Heart left ventricle (tissue), 16 donors: ENCODE data around the gene RBL1. TPM values are rescaled to one million over a fixed set of nuclear protein-coding genes. Genes with fewer than 3 reads are reported as not detected.
A peak's percentile ranks its signal among the peaks of the same experiment; 100 is the strongest.

Experiments used
- ATAC-seq, 4 donors: fragments of 200-7000 bp; cut with Tn5 transposase; one replicate each; pipeline ENCODE4 v1.9.1; 2020 to 2022; ENCODE audit warnings: moderate library complexity in 4 of 4, mild to moderate bottlenecking in 3 of 4, moderate number of reproducible peaks in 1 of 4
- DNase-seq, 5 donors: peaks; one replicate each; pipeline ENCODE4 v3.0.0-alpha.2; 2020
- H3K27ac ChIP-seq, 12 donors: fragments of 200-600 bp; sonication (generic) in 4 of 12; one replicate each; pipeline versions ENCODE4 v1.5.0 to v1.8.0; 2016 to 2022; ENCODE audit warnings: mild to moderate bottlenecking in 2 of 12
- H3K27me3 ChIP-seq, 9 donors: fragments of 200-600 bp; sonication (generic) in 2 of 9; one replicate each; pipeline versions ENCODE4 v1.5.1 to v1.8.0; 2016 to 2022; ENCODE audit warnings: mild to moderate bottlenecking in 3 of 9
- H3K36me3 ChIP-seq, 9 donors: fragments of 200-600 bp; sonication (generic) in 2 of 9; one replicate each; pipeline versions ENCODE4 v1.5.0 to v1.8.0; 2018 to 2022; ENCODE audit warnings: mild to moderate bottlenecking in 2 of 9
- H3K4me1 ChIP-seq, 12 donors: fragments of 200-600 bp; sonication (generic) in 4 of 12; one replicate each; pipeline versions ENCODE4 v1.5.0 to v1.8.0; 2016 to 2022; ENCODE audit warnings: mild to moderate bottlenecking in 3 of 12
- H3K4me3 ChIP-seq, 12 donors: fragments of 200-600 bp; sonication (generic) in 4 of 12; one replicate each; pipeline versions ENCODE4 v1.5.0 to v1.8.0; 2017 to 2022; ENCODE audit warnings: mild to moderate bottlenecking in 9 of 12, moderate library complexity in 4 of 12
- H3K9me3 ChIP-seq, 12 donors: fragments of 200-600 bp; sonication (generic) in 4 of 12; one replicate each; pipeline versions ENCODE4 v1.5.0 to v1.8.0; 2016 to 2022; ENCODE audit warnings: mild to moderate bottlenecking in 1 of 12
- POLR2A ChIP-seq, 2 donors: fragments of 450-650 bp; IDR thresholded peaks; one replicate each; pipeline ENCODE4 v1.6.1; 2017; ENCODE audit warnings: antibody characterized with exemption in 2 of 2, mild to moderate bottlenecking in 2 of 2, moderate library complexity in 2 of 2
- WGBS, 4 donors: extraction: QIAGEN DNeasy Blood & Tissue Kit in 2 of 4; methylation state at CpG; one replicate each; pipeline versions ENCODE4 v1.1.5 to v1.1.7; 2013 to 2018; 5-methylcytosine and 5-hydroxymethylcytosine counted together
- intact Hi-C, 10 donors: fragments of 100-400 bp; cut with DNase I; formaldehyde crosslinking; loops; one replicate each; pipeline versions ENCODE4 v1.11.1 to v1.14.2; 2022
- polyA plus RNA-seq, 2 donors: library from polyadenylated mRNA; stranded (reverse); fragments of 200-250 nt; gene quantifications; one replicate each; pipeline ENCODE4 v1.2.3, GENCODE V29; 2013
- total RNA-seq, 9 donors: library from RNA; depleted of rRNA in 2 of 9; stranded (reverse); fragments of >200 nt in 2 of 9; fragmentation: NEBNext Ultra II Directional in 3 of 9; extraction: Animal tissue kit (Norgen Biotek cat#: 25700) in 3 of 9; gene quantifications; one replicate each; pipeline versions ENCODE4 v1.1.0 to v1.2.4, GENCODE V29; 2016 to 2023
- TF ChIP-seq, protein P1 (sequence below), 12 donors: fragments of 200-600 bp; sonication (generic) in 4 of 12; IDR thresholded peaks; one replicate each; pipeline versions ENCODE4 v1.5.0 to v1.8.0; 2018 to 2022; ENCODE audit warnings: antibody characterized with exemption in 12 of 12, mild to moderate bottlenecking in 5 of 12
- donor health status: ischemic (EF 13 %, LVEDD 7.1; RV severe dilation, severe dysfunction).
- donor health status: healthy with polysubstance abuse.
- donor health status: DM: no; HTN: yes; CAD: no.
- donor health status: DM: no; HTN: no; CAD: no.
- donor health status: ischemic (EF 25% LVEDD 6.9; RV normal size, moderate dysfunction).
- donor health status: ischemic (EF 25% LVEDD 5.7; RV mildly dilated, moderate dysfunction).
- donor health status: healthy.
- donor health status: DM: yes; HTN: yes; CAD: no.
- donor health status: ischemic (EF 35%, LVEDD 5.7; RV mildly dilated, moderate dysfunction).
- donor health status: nonischemic (EF 11% LVEDD 7.7; RV severe dilation, severe dysfunction).
- donor health status: DM: yes; HTN: yes; CAD: no.
- donor health status: PGD.
- donor health status: ischemic (EF 29% LVEDD 5.4; RV normal size, mild dysfunction).
- donor health status: nonischemic (EF 23%, LVEDD 6.1; RV moderate dilation, normal function).

Gene RBL1
- total and polyA plus RNA-seq, 11 donors: 1.0 to 6.7 (median 3.4) TPM

DNA sequence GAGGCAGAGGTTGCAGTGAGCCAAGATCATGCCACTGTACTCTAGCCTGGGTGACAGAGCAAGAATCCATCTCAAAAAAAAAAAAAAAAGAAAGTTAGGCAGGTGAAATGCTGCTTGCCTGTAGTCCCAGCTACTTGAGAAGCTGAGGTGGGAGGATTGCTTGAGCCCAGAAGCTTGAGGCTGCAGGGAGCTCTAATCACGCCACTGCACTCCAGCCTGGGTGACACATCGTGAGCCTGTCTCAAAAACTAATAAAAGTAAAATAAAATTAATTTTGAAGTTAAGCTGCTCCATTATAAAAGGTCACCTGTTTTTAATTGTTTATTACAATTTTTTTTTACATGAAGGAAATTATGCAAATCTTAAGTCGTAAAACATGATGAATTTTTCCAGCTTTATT is 121.1 kb downstream of the RBL1 start:
- H3K9me3 ChIP-seq: no peaks in the 10 kb centered on the region
- no peak for ATAC-seq
- no peak overlapping the region for H3K4me3 ChIP-seq
- peak overlapping the region in 1 of 12 donors; percentile 76 for H3K27ac ChIP-seq
- intact Hi-C loops: no loop called here
- TF ChIP-seq, protein P1, sequence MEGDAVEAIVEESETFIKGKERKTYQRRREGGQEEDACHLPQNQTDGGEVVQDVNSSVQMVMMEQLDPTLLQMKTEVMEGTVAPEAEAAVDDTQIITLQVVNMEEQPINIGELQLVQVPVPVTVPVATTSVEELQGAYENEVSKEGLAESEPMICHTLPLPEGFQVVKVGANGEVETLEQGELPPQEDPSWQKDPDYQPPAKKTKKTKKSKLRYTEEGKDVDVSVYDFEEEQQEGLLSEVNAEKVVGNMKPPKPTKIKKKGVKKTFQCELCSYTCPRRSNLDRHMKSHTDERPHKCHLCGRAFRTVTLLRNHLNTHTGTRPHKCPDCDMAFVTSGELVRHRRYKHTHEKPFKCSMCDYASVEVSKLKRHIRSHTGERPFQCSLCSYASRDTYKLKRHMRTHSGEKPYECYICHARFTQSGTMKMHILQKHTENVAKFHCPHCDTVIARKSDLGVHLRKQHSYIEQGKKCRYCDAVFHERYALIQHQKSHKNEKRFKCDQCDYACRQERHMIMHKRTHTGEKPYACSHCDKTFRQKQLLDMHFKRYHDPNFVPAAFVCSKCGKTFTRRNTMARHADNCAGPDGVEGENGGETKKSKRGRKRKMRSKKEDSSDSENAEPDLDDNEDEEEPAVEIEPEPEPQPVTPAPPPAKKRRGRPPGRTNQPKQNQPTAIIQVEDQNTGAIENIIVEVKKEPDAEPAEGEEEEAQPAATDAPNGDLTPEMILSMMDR (IDR thresholded peaks at IDR 0.05): no peak
- TF ChIP-seq POLR2A (IDR thresholded peaks at IDR 0.05): no peak
- H3K27me3 ChIP-seq: no peaks in the 10 kb centered on the region
- no peaks in the 10 kb centered on the region for H3K36me3 ChIP-seq
- DNase-seq: no peak
- peaks cover 0 to 21% (median 0%) of the 10 kb centered on the region in 12 donors for H3K4me1 ChIP-seq
- 90 to 93% (median 92%) methylated on average over 3 of the region's 3 CpGs for WGBS, 4 donors

DNA sequence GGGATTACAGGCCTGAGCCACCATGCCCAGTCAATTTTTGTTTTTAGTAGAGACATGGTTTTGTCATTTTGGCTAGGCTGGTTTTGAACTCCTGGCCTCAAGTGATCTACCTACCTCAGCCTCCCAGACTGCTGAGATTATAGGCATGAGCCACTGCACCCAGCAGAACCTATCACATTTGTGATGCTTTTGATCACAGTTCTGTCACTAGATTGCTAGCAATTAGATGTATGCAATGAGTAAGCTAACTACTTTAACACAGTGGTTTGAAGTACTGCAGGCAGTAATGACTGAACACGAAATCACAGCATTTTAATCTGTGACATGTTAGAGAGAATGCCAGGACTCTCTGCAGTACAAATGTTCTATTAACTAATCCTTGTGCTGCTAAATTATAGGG is 124.7 kb downstream of the RBL1 start:
- no peaks in the 10 kb centered on the region for H3K27me3 ChIP-seq
- peaks cover 0 to 40% (median 0%) of the 10 kb centered on the region in 12 donors for H3K4me1 ChIP-seq
- DNase-seq (no peak), ATAC-seq (no peak)
- H3K9me3 ChIP-seq: no peaks in the 10 kb centered on the region
- no peak overlapping the region for H3K27ac ChIP-seq
- intact Hi-C loops: no loop called here
- no peak for TF ChIP-seq POLR2A (IDR thresholded peaks at IDR 0.05)
- TF ChIP-seq, protein P1 (IDR thresholded peaks at IDR 0.05): no peak
- H3K4me3 ChIP-seq: no peak overlapping the region
- WGBS, 4 donors: 57 to 78% (median 76%) methylated on average over 1 of the region's 1 CpG
- H3K36me3 ChIP-seq: no peaks in the 10 kb centered on the region

DNA sequence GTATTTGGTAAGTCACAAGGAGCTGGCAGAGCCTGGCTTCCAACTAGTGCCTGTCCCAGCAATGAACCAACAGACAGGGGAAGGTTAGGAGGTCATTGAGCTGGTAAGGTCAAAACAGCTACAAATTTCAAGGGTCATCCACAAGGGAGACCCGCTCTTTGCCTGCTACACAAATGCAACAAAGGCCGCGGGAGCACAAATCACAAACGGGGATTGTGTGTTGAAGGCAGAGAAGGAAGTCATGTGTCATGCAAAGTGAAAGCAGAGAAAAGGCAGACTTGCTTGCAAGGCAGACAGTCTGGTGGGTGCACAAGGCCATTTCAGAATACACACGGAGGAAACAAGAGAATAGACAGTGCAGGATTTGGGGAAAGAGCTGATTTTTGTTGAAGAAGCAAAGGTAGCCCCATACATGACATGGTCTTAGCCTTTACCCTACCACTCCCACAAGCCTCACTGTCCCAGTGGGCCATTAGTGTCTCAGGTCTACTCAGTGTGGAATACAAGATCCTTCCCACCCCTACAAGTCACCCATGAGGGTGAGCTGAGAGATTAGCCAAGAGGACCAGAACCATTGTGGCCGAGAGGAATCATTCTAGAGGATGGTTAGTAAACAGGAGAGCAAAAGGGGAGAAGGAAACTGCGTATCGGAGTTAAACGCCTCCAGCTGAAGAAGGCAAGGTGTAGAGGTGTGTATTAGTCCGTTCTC is 126.2 kb downstream of the RBL1 start:
- Histone ChIP-seq H3K9me3 (no peaks in the 10 kb centered on the region), H3K36me3 (no peaks in the 10 kb centered on the region), H3K4me1 (peaks cover 0 to 31% (median 0%) of the 10 kb centered on the region in 12 donors), H3K27me3 (no peaks in the 10 kb centered on the region), H3K27ac (peak overlapping the region in 3 of 12 donors; percentile 4 to 87 (median 34)), H3K4me3 (no peak overlapping the region)
- whole genome bisulfite sequencing, 4 donors: 70 to 73% (median 72%) methylated on average over 10 of the region's 10 CpGs
- intact Hi-C loops: no loop called here
- DNase-seq: no peak
- TF ChIP-seq, protein P1 (IDR thresholded peaks at IDR 0.05): no peak
- TF ChIP-seq POLR2A (IDR thresholded peaks at IDR 0.05): no peak
- peak in 2 of 4 donors; percentile 36 to 63 for ATAC-seq

DNA sequence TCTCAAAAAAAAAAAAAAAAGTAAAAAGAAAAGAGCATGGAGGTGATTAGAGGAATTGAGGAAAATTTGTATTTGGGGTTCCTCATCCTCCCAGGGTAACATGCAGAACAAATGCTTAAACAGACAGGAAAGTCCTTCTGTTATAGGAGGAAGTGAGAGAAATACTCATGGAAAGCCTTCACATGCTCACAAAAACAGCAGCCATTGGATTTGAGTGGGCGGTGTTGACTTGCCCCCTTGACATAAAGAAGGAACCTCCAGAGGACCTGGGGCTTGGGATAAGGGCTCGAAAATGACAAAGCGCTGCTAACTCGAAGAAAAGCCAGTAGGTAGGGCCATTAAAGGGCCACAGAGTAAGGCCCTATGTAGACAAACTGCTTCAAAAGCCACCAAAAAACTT is 126.7 kb downstream of the RBL1 start:
- peak overlapping the region in 3 of 12 donors; percentile 4 to 87 (median 34) for H3K27ac ChIP-seq
- peaks cover 0 to 25% (median 0%) of the 10 kb centered on the region in 12 donors for H3K4me1 ChIP-seq
- 88 to 92% (median 89%) methylated on average over 4 of the region's 4 CpGs for WGBS, 4 donors
- no peaks in the 10 kb centered on the region for H3K36me3 ChIP-seq
- no peak overlapping the region for H3K4me3 ChIP-seq
- intact Hi-C loops: no loop called here
- DNase-seq (no peak), ATAC-seq (peak in 1 of 4 donors; percentile 49)
- TF ChIP-seq, protein P1 (IDR thresholded peaks at IDR 0.05): no peak
- no peak for TF ChIP-seq POLR2A (IDR thresholded peaks at IDR 0.05)
- no peaks in the 10 kb centered on the region for H3K27me3 ChIP-seq
- no peaks in the 10 kb centered on the region for H3K9me3 ChIP-seq
